GM19372 (cell line): ENCODE results near the gene PPP1R1A.
A peak's percentile ranks its signal among the peaks of the same experiment; 100 is the strongest.

Source experiments
- ATAC-seq: cut with Tn5 transposase; IDR thresholded peaks from one replicate; pipeline ENCODE4 v1.9.1; 2021; ENCODE audit warnings: mild to moderate bottlenecking, low read depth, moderate library complexity; ENCODE audit not compliant: unreplicated experiment

PPP1R1A gene

DNA sequence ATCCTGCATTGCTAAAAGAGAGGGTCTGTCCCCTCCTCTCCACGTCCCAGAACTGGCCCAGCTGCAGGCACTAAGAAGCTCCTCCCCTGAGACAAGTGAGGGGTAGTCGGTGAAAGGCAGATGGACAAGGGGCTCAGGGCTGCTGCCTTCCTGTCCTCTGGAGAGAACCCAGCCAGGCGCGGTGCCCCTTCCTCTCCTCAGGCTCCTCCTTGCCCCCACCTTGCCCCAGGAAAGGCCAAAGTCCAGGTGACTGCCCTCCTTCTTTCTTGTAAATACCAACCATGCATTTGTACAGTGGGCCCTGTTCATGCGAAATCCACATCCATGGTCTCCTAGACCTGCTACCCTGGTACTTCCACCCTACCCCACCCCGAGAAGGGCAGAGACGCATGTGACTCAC lies 9.7 kb downstream of the PPP1R1A start:
- ATAC-seq, result no peak

DNA sequence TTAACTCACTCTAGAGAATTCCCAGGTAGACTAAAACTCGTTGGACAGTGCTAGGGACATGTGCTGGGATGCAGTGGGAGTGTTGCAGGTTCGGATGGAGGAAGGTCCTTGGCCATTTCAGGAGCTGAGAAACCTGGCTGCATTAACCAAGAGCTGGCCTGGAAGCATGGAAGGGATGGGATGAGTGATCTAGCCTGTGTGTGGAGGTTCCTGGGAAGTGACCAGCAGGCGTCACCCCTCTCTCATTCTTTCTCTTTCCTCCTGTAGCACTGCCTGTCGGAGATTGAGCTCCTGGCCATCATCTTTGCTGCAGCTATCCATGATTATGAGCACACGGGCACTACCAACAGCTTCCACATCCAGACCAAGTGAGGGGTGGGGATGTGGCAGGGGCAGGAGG lies 15.6 kb downstream of the PPP1R1A start:
- ATAC-seq, result no peak

DNA sequence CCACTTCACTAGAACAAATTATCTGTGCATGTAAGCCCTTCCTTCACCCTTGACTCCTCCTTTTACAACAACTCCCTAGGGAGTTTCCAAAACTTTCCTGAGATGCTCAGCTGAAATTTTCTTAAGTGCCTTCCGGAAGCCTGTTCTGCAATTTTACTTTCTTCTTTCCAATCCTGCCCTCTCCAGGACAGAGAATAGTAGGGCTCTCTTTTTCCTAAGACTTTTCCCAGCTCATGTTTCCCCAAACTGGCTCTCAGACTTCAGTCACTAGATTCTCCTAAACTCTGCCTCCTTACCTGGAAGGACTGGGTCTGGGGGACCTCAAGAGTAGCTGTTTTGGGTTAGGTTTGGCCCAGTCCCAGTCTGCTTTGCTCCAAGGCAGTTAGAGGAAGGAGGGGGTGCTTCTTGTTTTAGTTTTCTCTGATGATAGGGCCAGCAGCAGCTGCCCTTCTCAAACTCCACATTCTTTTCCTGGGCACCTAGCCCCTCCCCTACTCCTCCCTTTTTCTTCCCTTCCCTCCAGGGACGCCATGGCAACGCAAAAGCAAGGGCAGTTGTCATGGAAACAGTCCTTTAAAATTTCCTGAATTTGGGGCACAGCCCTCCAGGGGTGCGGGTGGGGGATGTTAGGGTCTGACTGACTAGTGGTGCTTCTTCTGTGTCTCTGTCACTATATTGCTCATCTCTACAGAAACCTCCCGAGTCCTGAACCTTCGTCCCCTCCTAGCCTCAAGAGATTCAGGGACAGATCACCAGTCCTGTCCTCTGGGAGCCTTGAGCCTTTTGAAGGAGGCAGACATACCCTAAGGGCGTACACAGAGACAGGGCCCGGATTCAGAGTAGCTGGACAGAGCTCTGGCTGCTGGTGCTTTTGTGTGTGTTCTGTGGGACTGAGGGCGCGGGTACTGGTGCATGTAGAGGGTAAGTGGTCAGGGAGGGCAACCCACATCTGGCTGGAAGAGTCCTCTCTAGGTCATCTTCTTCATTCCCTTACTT lies 17.0 kb downstream of the PPP1R1A start:
- no peak for ATAC-seq

DNA sequence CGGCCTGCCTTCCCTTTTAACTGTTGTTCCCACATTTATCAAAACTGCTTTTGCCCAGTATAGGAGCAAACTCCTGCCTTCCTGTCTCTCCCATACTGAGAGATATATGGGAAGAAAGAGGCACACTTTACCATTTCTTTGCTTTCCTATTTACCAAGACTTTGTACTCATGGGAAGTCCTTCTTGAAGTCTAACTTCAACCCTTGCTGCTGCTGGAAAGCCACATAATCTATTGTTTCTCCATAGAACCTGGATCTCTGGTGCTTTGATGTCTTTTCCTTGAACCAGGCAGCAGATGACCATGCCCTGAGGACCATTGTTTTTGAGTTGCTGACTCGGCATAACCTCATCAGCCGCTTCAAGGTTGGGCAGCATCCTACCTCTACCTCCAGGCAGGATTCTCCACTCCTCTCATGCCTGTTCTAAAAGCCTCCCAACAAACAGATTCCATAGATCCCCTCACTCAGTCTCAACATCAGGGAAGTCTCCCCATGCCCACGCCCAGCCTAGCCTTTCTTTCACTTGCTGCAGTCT lies 18.4 kb downstream of the PPP1R1A start:
- ATAC-seq, result no peak

DNA sequence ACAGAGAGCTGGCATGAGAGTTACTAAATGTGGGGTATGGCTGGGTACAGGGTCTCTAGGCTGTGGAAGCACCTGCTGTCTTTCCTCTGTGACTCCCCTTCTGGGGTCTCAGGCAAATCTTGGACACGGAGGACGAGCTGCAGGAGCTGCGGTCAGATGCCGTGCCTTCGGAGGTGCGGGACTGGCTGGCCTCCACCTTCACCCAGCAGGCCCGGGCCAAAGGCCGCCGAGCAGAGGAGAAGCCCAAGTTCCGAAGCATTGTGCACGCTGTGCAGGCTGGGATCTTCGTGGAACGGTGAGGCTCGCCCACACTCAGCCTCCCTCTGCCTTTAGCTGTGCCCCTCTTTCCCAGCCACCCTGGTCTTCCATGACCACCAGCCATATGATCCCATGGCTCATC lies 19.4 kb downstream of the PPP1R1A start:
- ATAC-seq, result no peak

DNA sequence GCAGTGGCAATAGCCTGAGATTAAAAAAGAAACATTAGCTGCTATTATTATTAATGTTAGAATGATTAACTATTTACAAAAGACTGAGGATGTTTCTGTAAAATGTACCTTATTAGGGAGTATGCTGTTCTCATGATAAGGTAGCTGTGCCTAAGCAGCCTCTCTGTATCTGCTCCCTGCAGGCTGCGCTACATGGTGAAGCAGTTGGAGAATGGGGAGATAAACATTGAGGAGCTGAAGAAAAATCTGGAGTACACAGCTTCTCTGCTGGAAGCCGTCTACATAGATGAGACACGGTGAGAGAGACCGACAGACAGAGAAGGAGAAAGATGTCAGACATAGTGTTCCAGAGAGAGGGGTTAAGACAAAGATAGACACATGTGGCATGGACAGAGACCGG lies 21.7 kb downstream of the PPP1R1A start:
- ATAC-seq, result no peak

DNA sequence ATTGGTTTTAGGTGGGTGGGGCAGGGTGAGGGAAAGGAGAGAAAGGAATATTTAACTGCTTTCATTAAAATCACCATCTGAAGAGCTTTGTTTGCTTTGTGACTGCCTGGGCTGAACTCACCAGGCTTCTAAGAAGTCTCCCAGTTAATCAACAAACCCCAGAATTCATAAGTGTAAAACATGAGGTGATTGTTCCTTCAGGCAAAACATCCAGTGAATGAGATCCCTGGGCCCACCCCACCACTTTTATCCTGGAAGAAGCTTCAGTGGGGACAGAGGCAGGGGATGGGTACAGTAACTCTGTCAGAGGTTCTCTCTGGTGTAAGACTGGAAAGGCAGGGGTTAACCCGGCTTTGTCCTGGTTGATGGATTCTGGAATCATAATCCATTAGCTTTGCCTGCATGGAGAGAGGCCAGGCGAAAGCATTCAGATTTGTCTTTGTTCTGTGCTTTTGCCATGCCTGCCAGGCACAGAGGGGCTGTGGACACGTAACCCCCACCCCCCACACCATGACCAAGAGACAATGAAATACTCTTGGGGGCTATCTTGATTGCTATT lies 22.4 kb downstream of the PPP1R1A start:
- no peak for ATAC-seq

DNA sequence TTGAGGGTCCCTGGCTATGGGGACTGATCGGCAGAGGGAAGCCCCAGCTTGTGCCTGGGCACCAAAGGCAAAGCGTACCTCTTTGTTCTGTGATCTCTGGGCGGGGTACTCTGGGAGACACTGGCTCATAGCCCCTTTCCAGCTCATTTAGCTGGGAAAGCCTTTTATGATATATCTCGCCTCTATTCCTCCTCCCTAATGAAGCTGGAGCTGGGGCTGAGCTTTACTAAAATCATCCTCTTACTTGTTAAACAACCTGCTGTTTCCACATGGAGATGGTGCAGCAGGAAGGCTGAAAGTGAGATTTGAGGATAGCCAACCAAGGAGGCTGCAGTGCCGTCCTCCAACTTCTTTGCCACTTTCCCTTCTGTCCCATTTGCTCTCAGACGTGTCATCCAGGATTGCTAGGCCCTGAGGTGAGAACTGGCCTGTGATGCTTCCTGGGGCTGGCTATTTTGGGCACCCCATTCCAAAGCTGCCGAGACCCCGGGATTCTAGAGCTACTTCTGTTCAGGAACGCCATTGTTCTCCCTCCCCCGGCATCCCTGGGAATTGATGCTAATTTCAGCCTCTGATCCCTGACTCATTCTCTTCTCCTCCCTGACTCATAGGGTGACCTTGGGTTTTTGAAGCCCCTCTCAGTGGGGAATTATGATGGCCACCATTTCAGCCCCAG lies 23.0 kb downstream of the PPP1R1A start:
- no peak for ATAC-seq

DNA sequence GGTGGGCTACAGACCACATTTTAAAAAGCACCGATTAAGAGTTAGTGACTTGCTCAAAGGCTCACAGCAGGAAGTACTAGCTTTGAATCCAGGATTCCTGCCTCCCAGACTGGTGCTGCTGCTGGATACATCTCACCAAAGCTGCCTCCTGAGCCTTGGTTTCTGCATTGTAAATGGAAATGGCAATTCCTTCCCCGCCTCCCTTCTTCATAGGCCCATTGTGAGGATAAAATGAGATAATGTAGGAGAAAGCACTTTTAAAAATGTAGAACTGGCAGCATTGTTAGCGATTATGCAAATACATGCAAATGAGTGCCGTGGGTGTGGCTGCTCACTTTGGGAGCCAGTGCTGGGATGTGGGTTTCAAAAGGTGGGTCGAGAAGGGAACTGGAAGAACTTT lies 23.7 kb downstream of the PPP1R1A start:
- ATAC-seq, result no peak

DNA sequence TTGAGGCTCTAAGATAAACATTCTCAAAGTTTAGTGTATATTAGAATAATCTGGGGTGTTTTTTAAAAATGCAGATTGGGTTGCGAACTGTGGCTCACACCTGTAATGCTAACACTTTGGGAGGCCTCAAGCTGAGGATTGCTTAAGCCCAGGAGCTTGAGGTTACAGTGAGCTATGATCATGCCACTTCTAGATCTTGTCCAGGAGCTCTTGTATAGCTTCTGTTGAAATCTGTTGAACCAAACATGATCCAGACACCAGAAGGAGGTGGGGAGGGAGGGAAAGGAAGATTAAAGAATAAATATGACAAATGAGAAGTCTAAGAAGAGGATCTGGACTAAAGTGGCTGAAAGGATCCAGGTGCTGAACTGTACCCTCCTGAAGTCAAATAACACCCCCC lies 24.7 kb downstream of the PPP1R1A start:
- no peak for ATAC-seq

DNA sequence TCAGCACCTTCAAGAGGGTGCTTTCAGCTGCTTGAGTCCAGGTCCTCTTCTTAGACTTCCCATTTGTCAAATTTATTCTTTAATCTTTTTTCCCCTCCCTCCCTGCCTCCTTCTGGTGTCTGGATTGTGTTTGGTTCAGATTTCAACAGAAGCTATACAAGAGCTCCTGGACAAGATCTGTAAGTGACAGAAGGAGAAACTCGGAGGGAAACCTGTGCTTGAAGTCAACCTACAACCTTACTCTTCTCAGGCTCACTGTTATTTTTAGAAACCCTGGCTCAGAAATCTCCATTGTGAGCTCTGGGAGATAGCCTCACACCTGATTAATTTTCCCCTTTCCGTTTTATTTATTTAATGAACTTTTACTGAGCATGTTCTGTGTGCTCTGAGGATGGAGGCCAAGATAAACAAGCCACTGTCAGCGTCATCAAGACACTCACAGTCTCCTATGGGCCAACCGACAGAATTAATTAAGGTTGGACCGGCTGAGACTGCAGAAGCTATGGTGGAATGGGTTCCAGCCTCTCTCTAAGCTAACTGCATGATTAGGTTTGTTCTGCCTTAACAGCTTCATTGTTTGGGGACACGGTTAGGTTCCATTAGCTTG lies 25.6 kb downstream of the PPP1R1A start:
- ATAC-seq, result no peak

DNA sequence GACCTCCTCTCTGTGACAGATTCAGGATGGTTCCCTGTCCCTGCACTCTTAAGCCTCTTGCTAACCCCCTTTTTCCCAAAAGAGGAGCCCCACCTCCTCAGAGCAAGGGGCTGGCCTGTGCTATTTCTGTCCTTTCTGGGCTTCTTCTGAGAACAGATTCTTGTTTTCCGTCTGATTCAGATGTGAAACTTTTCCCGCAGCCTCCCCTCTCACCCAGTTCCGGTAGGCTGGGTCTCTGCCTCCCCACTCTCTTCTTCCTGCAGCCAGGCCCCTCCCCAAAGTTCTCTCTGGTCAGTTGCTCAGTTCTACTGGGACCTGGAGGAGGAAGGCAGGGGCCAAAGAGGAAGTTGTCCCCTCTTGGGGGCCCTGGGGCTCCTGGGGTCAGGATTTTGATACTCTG lies 27.3 kb downstream of the PPP1R1A start:
- no peak for ATAC-seq

DNA sequence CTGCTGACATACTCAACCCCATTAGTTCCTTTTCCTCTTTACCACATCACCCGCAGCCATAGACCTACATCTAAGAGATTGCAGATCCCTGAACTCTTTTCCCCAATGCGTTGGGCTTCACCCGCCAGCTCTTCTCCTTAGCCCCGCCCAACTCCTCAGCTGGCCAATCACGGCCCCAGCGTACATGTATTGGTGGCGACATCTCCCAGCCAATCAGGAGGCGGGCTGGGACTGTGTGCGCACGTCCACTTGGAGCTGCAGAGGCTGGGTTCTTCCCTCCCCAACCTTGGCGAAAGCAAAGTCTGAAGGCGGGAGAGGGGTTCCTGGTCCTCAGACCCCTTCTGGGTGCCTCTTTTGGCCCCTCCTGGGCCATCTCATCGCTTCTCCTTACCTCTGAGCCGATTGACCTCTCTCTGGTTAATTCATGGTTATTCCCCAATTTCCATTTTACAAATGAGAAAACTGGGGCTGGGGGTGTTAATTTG lies 28.0 kb downstream of the PPP1R1A start:
- peak; percentile 100 for ATAC-seq

DNA sequence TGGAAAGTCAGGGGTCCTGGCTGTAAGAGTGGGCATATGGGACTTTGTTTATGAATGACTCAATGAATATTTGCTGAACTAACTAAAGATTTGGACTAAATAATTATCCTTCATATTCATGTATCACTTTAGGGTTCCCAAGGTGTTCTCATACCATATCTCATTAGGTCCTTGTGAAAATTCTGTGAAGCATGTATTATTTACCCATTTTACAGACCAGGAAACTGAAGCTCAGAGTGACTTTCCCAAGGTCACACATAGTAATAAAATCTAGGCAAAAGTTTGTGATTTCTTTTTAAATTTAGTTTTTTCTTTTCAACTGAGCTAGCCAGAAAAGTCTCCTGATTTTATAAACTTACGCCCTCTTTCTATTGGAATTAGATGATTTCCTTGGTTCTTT lies 29.7 kb downstream of the PPP1R1A start:
- ATAC-seq, result no peak

DNA sequence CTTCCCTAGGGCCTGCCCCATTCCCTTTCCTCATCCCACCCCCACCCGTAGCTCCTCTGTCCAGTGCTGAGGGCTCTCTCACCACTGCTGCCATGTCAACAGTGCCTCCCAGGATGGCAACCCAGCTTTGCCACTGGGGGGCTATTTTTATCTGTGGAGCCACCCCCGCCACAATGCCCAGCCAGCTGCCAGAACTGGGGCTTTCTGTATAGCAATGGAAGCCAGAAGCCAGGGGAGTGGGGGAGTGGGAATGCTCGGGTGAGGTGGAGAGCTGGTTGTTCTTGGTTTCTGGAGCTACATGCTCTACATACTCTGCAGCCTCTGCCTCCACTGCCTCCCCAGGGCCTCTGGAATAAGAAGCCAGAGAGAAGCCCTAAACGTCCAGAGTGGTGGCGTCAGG lies 30.1 kb downstream of the PPP1R1A start:
- ATAC-seq, result no peak

DNA sequence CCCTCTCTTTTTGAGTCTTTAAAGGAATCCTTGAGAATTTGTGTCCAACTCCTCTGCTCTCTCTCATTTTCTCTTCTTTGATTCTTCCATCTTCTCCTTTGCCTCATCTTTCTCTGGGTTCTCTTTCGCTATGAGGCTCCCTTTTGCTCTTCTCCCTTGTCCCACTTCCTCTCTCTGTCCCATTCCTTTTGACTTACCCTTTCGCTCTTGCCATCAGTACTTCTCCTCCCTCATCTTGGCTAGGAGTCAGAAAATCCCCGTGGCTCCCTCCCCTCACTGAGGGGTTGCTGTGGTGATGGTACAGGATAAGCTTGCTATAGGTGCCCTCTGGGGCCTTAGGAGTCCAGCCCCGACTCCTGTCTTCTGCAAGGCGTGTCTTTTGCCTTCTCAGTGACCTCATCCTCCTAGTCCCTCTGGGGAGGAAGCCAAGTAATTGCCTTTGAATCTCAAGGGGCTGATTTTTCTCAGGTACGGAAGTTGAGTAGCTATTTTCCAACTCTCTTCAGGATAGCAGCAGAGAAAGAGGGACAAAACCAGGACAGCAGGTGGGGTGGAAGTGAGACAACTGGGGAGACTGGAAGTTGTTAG lies 32.7 kb downstream of the PPP1R1A start:
- ATAC-seq, result no peak

DNA sequence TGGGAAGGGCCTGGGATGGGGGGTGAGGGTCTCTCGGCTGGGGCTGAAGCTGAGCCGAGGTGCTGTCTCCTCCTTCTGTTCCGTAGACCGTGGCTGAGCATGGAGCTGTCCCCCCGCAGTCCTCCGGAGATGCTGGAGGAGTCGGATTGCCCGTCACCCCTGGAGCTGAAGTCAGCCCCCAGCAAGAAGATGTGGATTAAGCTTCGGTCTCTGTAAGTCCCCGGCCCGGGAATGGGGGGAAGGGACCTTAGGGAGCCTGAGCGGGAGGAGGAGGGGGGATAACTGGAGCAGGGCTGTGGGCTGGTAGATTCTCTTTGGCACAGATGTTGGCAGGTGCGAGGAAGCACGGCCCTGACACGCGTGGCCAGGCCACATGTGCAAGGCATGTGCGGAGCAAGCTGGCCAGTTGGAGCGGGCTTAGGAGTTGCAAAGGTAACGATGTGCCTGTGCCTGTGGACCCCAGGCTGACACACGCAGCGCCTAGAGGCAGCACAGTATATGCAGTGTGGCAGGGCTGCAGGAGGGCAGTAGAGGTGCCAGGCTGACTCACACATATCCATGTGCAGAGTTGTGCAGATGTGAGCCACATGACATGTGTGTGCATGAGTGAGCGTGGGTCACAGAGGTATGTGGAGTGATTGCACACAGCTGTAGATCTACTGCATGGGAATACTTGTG lies 38.5 kb downstream of the PPP1R1A start:
- peak; percentile 19 for ATAC-seq

DNA sequence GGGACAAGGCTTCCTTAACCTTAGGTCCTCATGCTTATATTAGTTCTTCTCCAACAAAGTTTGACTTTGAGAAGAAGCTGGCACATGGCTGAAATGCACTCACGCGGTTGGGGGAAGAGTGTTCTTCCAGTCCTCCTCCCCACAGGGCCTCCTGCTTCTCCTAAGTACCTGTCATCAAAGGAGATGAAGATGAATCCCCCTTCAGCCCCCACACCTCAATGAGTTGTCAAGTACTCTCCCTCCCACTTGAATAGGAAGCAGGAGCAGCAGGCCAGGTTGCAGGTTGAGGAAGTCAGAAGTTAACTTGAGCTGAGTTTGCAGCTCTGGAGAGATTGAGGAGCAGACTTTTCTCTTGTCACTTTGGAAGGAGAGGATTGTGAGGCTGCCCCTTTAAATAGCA lies 41.9 kb downstream of the PPP1R1A start:
- ATAC-seq, result no peak

DNA sequence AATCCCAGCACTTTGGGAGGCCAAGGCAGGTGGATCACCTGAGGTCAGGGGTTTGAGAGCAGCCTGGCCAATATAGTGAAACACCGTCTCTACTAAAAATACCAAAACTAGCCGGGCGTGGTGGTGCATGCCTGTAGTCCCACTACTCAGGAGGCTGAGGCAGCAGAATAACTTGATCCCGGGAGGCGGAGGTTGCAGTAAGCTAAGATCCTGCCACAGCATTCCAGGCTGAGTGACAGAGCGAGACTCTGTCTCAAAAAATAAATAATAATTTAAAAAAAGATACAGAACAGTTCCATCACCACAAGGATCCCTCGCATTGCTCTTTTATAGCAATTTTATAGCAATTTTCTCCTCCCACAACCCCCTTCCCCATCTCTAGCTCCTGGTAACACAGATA lies 43.7 kb downstream of the PPP1R1A start:
- ATAC-seq, result no peak

DNA sequence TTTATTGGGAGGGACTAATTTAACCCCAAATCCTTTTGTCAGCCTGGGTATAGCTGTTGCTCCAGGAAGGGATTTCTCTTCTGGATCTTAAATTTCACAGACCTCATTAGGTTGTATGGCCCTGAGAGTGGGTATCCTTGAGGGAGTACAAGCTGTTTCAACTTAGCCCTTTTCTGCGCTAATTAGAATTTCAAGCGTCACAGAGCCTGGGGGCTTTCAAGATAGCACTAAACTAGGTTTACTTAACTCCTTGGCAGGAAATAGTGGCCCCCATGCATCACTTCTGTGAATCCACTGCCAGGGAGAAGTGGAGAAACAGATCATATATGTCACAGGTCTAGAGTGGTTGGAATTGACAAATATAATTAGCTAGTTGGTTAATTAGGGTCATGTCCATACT lies 44.9 kb downstream of the PPP1R1A start:
- no peak for ATAC-seq
